ENCODE measurements around the gene THSD4. TPM values are rescaled to one million over a fixed set of nuclear protein-coding genes. Genes with fewer than 3 reads are reported as not detected.
A peak's percentile ranks its signal among the peaks of the same experiment; 100 is the strongest.

THSD4 gene
- 6.2 and 6.4 TPM in 2 replicates for total RNA-seq (2021; fragmentation: NEBNext Ultra II Directional; extraction: Animal tissue kit (Norgen Biotek cat#: 25700))
- 2.5 and 3.2 TPM in 2 replicates for polyA plus RNA-seq (2011; rRNA removed)
- polyA plus RNA-seq (2011; cell fraction: cytosol; rRNA removed) = 3.3 TPM
- polyA plus RNA-seq (2011; cell fraction: nucleus; rRNA removed) = 9.5 TPM
- polyA plus RNA-seq (2012, experiment 1 of 2) = 4.1 to 4.9 TPM (median 4.3 TPM) in 4 replicates
- polyA plus RNA-seq (2012, experiment 2 of 2) = 0.51 TPM
- 3.8 TPM for polyA plus RNA-seq (2013, experiment 1 of 2)
- polyA plus RNA-seq (2013, experiment 2 of 2) = 3.6 TPM
- 8.5 and 9.1 TPM in 2 replicates for polyA minus RNA-seq (2011; rRNA and poly(A)+ RNA removed)
- 3.3 TPM for polyA minus RNA-seq (2011; cell fraction: cytosol; rRNA and poly(A)+ RNA removed)
- 36.6 TPM for polyA minus RNA-seq (2011; cell fraction: nucleus; rRNA and poly(A)+ RNA removed)
- long read RNA-seq, experiment 1, partial matches to known transcripts = 0 of 3 reads
- long read RNA-seq, experiment 1, other reads (novel, unspliced or antisense) = 3 of 3 reads
- long read RNA-seq, experiment 2 = 0 reads

DNA sequence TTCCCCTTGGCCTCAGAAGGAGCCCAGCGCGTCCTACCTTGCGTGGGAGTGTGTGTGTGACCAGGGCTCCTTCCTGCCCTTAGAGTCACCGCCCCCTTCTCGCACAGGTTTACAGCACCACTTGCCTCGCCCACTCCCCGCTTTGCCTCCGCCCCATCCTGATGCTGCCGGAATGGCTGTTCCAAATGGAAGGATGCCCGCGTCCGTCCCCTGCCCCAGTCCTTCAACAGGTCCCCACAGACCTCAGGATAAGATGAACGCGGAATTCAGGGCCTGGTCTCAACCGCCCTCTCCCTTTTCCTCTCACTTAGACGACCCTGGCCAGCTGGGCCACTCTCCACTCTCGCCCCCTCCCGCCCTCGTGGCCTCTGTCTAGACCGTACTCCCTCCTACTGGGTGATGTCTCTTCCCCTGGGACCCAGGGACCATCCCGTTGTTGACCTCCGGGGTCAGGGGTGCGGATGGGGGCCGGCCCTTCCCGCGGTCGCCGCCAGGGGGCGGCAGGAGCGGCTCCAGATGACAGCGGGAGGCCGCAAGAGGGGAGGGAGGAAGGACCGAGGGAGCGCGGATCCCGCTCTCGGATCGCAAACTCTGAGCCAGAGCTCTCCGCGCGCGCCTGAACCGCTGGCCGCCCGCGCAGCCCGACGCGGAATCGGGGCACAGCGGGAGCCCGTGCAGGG, at the start of gene THSD4:
Gene THSD4 (plus strand): TSS at position 585 of the 680 bp plus-strand sequence.
- Histone ChIP-seq H3K27me3 (replicated peaks in 1 of 4; ENCODE audit: control insufficient read depth in 3 of 4, extremely low read depth in 1 of 4, insufficient read depth in 3 of 4, low read length in 3 of 4) (peaks cover 0 to 16% (median 12%) of the 10 kb centered on the region in 4 experiments; a peak in 6 of 7 replicates), H2BK120ac (replicated peaks; ENCODE audit: low read depth, low read length) (no peak within 1 kb of the TSS), H3K36me3 (ENCODE audit: control insufficient read depth in 2 of 4, insufficient read depth in 4 of 4, low read length in 3 of 4) (no peaks in the 10 kb centered on the region), H3K9ac (replicated peaks in 1 of 4; ENCODE audit: extremely low read depth in 1 of 4, low read depth in 3 of 4, low read length in 3 of 4) (peak within 1 kb of the TSS in 3 of 4 experiments; percentile 2 to 42 (median 20); a peak in 4 of 7 replicates), H2AK5ac (ENCODE audit: low read depth, low read length) (no peak within 1 kb of the TSS), H3K79me1 (ENCODE audit: low read depth, low read length) (no peaks in the 10 kb centered on the region; the same call in 1 of the 2 replicates), H3K23ac (ENCODE audit: insufficient read length) (no peak within 1 kb of the TSS), H2BK20ac (ENCODE audit: low read length) (no peak within 1 kb of the TSS), H2BK12ac (ENCODE audit: low read depth, low read length) (peak within 1 kb of the TSS; percentile 32; the same call in 1 of the 2 replicates), H3K23me2 (ENCODE audit: low read depth, low read length) (peaks cover 6% of the 10 kb centered on the region; the same call in 1 of the 2 replicates), H3K14ac (ENCODE audit: insufficient read length) (peak within 1 kb of the TSS; percentile 19), H3K27ac (ENCODE audit: low read depth, low read length) (no peak within 1 kb of the TSS), H2AFZ (ENCODE audit: low read length) (peak within 1 kb of the TSS; percentile 81), H3K56ac (replicated peaks; ENCODE audit: insufficient read length, low read depth, low read length) (no peak within 1 kb of the TSS), H3K18ac (ENCODE audit: extremely low read depth, low read length) (peak within 1 kb of the TSS; percentile 17; the same call in 1 of the 2 replicates), H3K4me2 (ENCODE audit: insufficient read depth in 1 of 2, low read depth in 2 of 2, low read length in 2 of 2) (peak within 1 kb of the TSS; percentile 79 to 92), H2BK5ac (ENCODE audit: low read depth, low read length) (peak within 1 kb of the TSS; percentile 60; the same call in 1 of the 2 replicates), H4K5ac (ENCODE audit: insufficient read length, low read depth, low read length) (no peak within 1 kb of the TSS), H4K91ac (replicated peaks; ENCODE audit: insufficient read length, low read length) (no peak within 1 kb of the TSS), H3K4me1 (replicated peaks in 1 of 4; ENCODE audit: control insufficient read depth in 3 of 4, insufficient read depth in 4 of 4, low read length in 3 of 4) (peaks cover 2 to 11% (median 4%) of the 10 kb centered on the region in 4 experiments; a peak in 5 of 7 replicates), H3K4me3 (ENCODE audit: extremely low read depth in 1 of 4, insufficient read depth in 2 of 4, low read depth in 3 of 4, low read length in 4 of 4) (peak within 1 kb of the TSS; percentile 68 to 96 (median 73)), H3K9me3 (ENCODE audit: insufficient read depth in 2 of 2, low read depth in 1 of 2, low read length in 1 of 2) (no peaks in the 10 kb centered on the region), H4K20me1 (replicated peaks in 1 of 2; ENCODE audit: control insufficient read depth in 1 of 2, insufficient read depth in 2 of 2, low read length in 2 of 2) (no peaks in the 10 kb centered on the region), H4K8ac (ENCODE audit: extremely low read depth, insufficient read depth, low read length) (peak within 1 kb of the TSS; percentile 66), H2BK15ac (ENCODE audit: low read length) (peak within 1 kb of the TSS; percentile 18; the same call in 1 of the 2 replicates), H3K4ac (replicated peaks; ENCODE audit: insufficient read length, low read depth, low read length) (no peak within 1 kb of the TSS), H3K79me2 (ENCODE audit: control insufficient read depth in 1 of 2, insufficient read depth in 2 of 2, low read length in 2 of 2) (no peaks in the 10 kb centered on the region)
- ChIA-PET POLR2A (ENCODE audit: partially characterized antibody) (interaction anchor here (1.7 kb wide), 1 partner anchor 89 kb away, joined by 5 read pairs; no protein-coding TSS in a partner anchor), CTCF (ENCODE audit: partially characterized antibody) (interaction anchor here (0.7 to 4.1 kb wide), 12 partner anchors 10 to 327 kb away, joined by 3 to 22 read pairs (median 3); no protein-coding TSS in a partner anchor)
- WGBS, 2 experiments (ENCODE audit: extremely low coverage in 1 of 2, insufficient coverage in 1 of 2, insufficient read length in 1 of 2, insufficient replicate concordance in 2 of 2, low coverage in 1 of 2, low lambda C conversion rate in 2 of 2, missing lambda C conversion rate in 1 of 2) = 5% methylated on average over 18 of the region's 52 CpGs; no CpG with 5 or more reads in 1 of the 2 experiments
- DNase-seq (ENCODE audit: low read depth in 1 of 2, low spot score in 2 of 2) = peak; percentile 66 to 97
- FAIRE-seq = no peak
- no peak for TF ChIP-seq NRF1 (IDR thresholded peaks at IDR 0.05; ENCODE audit: low read depth, low read length)
- no peak for TF ChIP-seq SIX5 (IDR thresholded peaks at IDR 0.05; ENCODE audit: low read depth, low read length)
- peak in 1 of 2 experiments; percentile 85; a peak in 1 of 4 replicates for TF ChIP-seq HDAC2 (IDR thresholded peaks at IDR 0.05; ENCODE audit: borderline replicate concordance in 1 of 2, low read depth in 2 of 2, low read length in 2 of 2)
- TF ChIP-seq YY1 (IDR thresholded peaks at IDR 0.05; ENCODE audit: low read depth, low read length) = peak; percentile 77
- no peak for TF ChIP-seq POLR2A (IDR thresholded peaks at IDR 0.05; ENCODE audit: control extremely low read depth in 1 of 2, low read depth in 2 of 2, low read length in 2 of 2)
- no peak for TF ChIP-seq JUN (IDR thresholded peaks at IDR 0.05; ENCODE audit: low read depth, low read length)
- peak; percentile 64; the same call in 1 of the 2 replicates for TF ChIP-seq KDM1A (IDR thresholded peaks at IDR 0.05; ENCODE audit: borderline replicate concordance, low read length)
- no peak for TF ChIP-seq BRCA1 (IDR thresholded peaks at IDR 0.05; ENCODE audit: low read depth, low read length)
- no peak for TF ChIP-seq SRF (IDR thresholded peaks at IDR 0.05; ENCODE audit: low read depth, low read length)

Data from H1 (cell line).